ENCODE measurements around the gene CAMTA1.

- no peak for TF ChIP-seq CTCF (IDR thresholded peaks at IDR 0.05)
- no peak for TF ChIP-seq POLR2AphosphoS5 (IDR thresholded peaks at IDR 0.05)
These were observed 374.0 kb downstream of the CAMTA1 start for GRCh38 chr1:7159116-7159781.
